GM18517 (cell line): Measurements from ENCODE around the gene RND3.

Experiments
- ATAC-seq: cut with Tn5 transposase; IDR thresholded peaks from one replicate; pipeline ENCODE4 v1.9.1; 2021; ENCODE audit warnings: mild to moderate bottlenecking, moderate library complexity; ENCODE audit not compliant: unreplicated experiment

The RND3 gene

DNA sequence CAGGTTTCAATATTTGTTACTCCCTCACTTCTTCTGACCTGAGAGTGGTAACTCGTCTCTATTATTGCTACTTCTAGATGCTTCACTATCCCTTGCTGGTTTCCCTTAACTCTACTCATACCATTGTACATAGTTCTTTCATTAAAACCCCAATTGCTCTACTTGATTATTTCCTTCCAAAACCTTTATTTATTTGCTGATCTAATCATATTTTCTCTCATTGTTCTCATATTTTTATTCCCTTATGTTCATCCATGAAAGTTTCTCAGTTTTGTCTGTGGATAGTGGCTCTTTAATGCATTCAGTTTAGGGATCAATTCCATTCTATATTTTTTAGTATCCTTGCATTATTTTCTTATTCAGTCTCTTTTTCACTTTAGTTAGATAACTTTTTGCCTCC lies 42.1 kb downstream of the RND3 start:
- ATAC-seq: no peak

DNA sequence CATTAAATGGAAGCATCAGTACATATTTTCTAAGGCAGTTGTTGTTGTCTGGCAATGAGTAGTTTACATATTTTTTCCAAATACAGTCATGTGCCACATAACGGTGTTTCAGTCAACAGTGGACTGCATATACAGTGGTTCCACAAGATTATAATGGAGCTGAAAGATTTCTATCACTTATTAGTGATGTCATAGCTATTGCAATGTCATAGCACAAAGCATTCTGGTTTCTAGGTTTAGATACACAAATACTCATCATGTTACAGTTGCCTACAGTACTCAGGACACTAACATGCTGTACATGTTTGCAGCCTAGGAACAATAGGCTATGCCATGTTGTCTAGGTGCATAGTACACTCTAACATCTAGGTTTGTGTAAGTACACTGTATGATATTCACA lies 45.0 kb downstream of the RND3 start:
- no peak for ATAC-seq

DNA sequence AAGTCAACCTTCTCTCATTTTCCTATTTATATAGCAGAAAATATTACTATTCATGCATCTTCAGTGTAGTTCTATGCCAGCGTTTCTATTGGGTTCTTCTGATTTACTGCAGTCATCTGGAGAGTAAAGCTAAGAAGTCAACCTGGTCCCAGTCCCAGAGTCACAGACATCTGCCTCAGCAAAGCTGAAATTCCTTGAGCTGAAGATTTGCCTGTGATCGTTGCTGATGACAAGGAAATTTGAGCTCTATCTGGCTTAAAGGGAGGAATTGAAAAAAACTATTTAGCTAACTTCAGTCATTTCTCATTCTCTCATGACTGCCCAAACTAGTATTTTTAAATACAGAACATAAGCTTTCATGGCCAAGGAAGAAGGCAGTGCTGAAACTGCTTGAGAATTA lies 45.7 kb downstream of the RND3 start:
- ATAC-seq: no peak

DNA sequence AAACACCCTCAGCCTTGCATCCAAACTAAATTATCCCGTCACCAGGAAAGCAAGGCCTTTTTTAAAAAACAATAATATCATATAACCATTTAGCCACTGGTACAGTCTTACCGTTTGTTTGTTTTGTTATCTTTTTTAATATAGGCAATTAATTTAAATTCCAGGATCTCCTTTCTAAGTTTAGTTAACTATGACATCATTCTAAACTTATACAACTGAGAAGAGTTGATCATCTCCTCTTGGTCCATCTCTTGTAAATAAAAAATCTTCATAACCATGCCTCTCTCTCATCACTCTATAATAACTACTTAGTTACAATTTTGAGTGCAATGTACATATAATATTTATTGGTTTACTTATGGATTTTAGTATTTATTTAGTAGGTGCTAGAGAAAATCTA lies 46.2 kb downstream of the RND3 start:
- ATAC-seq: no peak

DNA sequence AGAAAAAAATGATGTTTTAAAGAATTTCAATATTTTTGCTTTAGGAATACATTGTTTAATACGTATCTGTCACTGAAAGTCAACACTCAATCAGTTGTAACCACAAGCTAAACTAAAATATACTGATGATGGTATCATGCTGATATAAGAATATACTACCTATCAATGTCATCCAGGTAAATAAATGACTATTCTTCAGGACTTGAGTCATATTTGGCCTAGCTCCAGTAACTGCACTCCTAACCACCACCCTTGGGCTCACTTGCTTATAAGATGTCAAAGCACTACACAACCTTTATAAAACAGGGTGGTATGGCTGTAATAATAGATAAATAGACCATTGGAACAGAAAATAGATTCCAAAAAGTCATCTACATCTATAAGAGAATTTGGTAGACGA lies 48.8 kb downstream of the RND3 start:
- ATAC-seq: no peak

DNA sequence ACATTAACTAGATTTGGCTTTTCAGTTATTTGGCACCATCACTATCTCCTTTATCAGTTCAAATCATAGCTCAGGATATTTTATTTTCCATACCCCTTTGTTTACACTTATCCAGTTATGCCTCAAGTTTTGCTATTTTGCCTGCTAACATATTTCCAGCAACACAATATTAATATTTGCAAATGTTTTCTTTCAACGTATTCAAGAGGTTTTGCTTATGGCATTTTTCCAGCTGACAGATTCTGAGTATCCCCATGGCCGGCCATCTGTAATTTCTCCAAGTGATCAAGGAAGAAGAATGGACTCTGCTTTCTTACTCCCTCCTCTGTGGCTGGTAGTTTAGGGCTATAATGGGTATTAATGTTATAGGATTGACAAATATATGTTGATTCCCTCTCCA lies 49.4 kb downstream of the RND3 start:
- ATAC-seq: no peak

DNA sequence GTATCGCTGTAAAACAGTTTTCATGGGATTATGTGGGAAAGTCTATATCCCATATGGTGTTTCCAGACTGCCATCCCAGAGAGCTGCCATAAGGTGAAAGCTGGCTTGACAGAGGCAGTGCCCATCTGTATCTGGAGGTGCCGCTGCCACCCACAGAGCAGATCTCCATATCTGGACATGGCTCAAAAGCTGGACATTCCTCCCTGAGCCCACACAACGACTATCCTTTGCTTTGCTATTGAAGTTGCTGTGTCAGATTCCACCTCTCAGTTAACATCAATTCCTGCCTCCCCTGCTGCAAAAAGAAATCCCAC lies 55.2 kb downstream of the RND3 start:
- ATAC-seq: no peak

DNA sequence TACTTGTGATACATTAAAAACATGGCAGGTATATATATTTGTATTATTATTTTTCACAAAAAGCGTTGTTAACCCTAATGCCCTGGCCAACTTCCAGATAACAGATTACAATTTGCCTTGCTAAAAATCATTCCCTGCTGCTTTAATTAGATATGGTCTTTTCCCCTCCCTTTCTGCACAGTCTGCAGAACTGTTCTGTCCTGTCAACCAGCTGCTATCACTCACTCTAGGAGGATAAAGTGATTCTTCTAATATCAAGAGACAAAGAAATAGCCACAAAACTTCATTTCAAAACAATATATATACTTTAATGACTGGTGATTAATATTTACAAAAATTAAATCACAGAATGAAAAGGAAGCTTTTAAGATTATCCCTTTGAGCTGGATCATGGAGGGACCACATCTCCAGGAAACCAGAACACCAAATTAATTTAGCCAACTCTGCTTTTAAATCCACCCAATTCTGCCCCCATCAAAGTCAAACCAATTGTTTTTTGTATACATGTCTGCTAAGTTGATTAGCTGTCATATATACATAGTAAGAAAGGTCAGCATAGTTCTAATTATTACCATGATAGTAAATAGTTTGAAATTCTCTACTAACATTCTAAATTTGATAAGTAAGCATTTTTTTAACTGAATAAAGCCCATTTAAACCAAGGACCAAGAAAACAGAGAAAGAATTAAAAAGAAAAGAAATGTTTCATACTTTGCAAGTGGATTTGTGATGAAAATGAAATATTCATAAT lies 55.7 kb downstream of the RND3 start:
- no peak for ATAC-seq

DNA sequence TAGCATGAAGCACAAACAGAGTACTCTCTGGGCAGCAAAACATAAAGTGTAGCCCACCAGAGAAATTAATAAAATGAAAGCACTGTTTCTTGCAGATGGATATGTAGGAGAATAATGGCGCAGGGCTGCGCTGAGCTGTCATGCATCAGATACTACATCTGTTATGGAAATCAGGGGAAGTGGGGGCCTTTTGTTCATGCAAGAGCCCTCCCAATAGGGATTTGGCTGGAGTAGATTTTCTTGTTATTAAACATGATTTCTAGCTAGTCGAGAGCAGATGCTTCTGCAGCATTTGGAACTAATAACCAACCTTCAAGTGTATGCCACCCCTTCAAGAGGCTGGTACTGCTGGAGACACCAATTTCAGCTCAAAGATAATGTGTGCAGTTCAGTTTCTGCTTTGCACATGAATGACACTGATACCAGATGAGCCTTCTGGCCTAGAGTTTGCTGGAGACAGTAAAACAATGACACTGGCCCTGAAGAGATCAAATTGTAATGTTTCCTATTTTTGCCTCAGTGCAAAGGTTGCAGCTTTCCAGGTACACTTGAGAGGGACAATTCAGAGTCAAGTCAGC lies 58.0 kb downstream of the RND3 start:
- no peak for ATAC-seq

DNA sequence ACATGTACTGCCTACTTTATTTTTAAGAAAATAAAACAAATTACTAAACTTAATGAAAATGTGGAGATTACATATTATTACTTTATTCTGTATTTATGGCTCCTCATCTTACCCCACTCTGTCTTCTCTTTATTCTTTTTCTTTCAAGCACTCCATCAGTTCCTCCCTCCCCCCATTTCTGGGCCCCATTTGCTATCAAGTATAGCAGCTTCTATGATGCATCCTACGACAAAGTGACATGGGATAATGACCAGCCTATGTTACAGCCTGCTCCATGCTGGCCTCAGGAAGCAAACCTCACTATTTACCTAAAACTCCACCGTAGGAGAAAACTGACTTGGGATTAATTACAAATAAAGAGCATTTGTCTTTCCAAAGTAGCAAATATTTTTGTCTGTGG lies 58.8 kb downstream of the RND3 start:
- ATAC-seq: no peak

DNA sequence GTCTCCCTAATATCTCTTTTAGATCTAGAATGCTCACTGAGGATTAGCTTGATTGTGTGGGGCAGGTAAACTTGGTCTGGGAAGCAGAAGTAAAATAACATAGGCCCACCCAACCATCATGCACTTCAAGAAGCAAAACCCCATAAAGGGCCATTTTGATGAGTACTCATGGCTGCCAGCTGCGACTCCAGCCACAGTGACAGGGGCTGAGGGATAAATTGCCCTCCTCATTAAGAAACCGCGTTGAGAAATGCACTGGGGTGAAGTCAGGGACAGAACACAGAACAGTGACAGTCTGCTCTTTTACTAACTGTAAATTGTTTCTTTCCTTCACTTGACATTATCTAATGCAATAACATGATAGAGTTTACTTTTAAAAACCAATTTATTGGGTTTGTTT lies 60.2 kb downstream of the RND3 start:
- ATAC-seq: no peak

DNA sequence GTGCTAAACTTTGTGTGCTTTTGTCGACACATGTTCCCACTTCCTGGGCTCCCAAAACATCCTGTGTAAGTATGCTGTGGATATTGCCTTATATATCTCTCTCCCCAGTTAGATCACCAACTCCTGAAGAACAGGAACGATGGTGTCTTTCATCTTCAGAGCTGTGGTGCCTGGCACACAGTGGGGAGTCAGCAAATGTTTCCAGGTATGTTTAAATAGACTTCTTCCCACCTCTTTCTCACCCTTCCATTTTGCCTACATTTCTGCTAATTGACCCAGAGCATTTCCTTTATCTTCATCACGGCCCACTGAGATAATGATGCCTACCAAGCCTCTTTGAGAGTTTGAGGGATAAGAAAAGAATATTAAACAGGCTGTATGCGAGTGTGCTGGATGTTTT lies 60.7 kb downstream of the RND3 start:
- no peak for ATAC-seq

DNA sequence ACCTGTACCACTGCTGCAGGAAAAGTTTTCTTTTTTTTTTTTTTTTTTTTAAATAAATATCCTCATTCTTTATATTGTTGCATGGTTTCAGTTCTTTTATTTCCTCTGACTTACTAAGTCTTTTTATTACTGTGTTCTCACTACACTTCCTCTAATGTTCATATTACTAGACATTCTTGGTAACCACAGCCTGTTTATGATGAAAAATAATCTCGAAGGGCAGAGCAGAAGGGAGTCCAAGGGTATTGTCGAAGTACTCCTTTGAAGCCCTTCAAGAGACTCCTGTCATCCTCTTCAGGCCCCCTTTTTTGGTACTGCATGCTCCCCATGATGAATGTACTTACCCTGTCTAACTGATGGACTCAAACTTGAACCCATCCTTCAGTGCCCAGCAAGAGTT lies 61.2 kb downstream of the RND3 start:
- no peak for ATAC-seq

DNA sequence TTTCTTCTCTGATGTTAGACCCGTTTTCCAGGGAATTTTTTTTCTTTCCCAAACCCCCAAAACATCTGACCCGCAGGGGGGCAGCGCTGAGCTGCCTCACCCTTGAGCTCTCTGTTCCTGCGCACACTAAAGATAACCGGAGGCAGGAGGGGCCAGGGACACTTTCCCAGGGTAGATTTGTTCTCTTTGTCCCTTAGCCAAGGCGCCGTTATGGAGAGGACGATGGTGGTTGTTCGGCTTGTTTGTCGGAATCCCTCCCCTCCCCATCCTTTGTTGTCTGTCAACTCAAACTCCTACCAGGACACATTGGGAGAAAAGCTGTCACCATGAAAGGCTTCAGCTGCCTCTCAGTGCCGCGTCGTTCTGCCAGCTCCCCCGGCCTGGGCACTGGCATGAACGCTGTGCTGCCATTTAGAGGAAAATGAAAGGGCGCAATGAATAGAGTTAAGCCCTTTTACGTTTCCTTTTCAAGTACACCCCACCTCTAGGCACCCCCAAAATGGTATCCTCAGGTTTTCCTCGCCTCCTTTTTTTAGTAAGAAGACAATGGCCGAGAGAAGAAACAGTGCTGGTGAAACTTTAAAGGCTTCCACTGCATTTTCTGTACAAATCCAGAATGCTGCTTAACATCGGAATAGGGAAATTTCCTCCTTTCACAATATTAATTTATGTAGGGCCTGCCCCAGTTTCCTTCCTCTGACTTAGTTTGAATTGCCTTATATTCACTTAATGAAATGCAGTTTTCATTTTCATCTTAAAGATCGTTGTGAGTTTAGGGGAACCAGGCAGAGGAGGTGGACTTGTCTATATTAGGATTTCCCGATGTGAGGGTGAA lies 62.1 kb downstream of the RND3 start:
- no peak for ATAC-seq

DNA sequence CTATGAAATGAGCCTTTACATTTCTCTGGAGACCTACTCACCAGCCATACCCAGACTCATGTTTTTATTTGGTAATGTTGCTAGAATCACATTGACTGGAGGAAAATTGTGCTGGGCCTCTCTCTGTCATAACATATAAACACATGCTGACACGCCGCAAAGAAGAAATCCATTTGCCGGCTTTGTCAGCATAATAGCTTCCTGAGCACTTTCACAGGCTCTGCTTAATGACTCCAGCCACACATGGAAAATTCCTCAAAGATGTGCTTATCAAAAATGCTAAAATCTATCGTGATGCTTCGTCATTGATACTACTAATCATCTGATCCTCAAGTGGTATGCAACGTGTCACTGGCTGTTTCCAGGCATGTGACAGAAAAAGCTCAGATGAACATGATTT lies 63.1 kb downstream of the RND3 start:
- ATAC-seq: no peak

DNA sequence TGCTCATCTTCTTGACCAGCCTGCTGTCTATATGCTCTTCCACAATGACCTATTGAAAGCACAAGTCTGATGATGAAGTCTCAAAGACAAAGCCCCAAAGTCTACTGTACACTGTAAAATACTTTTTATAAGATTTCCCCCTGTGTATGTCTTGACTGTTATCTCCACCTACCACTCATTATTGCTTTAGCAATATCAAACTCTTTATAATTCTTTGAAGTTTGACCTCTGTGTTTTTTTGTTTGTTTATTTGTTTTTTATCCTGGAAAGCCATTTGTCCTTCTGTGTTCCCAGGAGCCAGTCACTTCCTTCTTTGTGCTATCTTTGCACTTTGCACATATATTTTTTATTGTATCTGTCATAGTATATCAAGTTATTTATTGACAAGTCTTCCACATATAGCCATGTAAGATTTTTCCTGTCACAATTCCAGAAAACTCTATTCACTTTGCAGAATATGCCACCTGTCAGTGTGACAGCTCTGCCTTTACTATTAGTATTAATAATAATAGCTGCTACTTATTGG lies 66.3 kb downstream of the RND3 start:
- ATAC-seq: no peak

DNA sequence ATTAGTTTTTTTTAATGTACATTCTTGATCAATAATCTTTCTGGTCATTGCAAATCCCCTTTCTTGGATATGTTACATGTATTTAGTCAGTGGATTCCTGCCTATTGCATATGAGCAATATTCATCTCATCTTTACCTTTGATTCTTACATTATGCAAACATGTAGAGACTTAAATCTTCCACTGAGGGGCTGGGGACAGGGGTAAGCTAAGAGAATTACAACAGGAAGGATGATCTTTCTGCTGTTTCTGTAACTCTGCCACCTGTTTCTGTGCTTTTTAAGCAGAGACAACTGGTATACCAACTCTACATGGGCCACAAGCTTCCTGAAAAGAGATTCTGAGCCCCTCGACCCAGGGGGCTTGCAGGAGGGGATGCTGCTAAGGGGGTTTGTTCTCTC lies 68.6 kb downstream of the RND3 start:
- no peak for ATAC-seq
